Activated CD4-positive, alpha-beta T cell treated with anti-CD3 and anti-CD28 coated beads for 4 hours (primary cell): ENCODE measurements around the gene KAT6B.
"Not testable (repeated sequence)": the region's sequence is repeated elsewhere in the genome, so short reads cannot be mapped to it uniquely, and the experiment has no call there.

ENCODE experiments used
- DNase-seq, 2 donors: peaks; one replicate each; pipeline ENCODE4 v3.0.0-alpha.2; 2020

KAT6B gene

DNA sequence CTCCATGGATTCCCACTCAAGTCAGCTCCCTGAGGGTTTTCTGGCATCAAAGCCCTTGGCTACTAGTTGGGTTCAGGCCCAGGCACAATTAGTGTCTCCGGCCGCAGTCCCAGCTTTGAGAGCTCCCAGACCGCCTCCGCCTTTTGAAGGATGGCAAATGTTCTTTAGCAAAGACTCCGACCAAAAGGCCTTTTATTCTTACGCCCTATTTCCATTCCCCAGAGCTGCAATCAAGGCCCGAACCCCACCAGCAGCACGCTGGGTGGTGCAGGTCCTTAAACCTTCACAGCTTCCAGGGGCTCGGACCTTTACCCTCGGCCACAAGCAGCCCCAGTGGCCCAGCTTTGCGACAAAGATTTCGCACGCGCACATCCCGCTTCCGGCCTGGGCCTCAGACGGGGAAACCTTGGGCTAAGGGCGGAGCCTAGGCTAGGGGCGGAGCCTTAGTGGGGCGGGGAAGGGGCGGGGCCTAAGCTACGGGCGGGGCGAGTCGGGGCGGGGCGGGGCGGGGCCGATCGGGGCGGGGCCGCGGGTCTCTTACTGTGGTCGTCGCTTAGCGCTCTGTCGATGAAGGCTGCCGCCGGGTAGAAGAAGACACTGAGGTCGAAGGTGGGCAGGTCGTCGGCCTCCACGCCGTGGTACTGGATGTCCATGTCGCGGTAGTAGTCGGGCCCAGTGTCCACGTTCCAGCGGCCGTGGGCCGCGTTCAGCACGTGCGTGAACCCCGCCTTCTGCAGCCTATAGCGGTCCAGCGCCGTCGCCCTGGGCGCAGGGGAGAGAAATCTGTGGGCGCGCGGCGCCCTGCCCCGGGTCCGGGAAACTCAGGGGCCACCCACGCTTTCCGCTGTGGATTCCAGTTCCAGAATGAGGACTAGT lies 217.1 kb downstream of the KAT6B start:
- peak in 1 of 2 donors; percentile 31 for DNase-seq

DNA sequence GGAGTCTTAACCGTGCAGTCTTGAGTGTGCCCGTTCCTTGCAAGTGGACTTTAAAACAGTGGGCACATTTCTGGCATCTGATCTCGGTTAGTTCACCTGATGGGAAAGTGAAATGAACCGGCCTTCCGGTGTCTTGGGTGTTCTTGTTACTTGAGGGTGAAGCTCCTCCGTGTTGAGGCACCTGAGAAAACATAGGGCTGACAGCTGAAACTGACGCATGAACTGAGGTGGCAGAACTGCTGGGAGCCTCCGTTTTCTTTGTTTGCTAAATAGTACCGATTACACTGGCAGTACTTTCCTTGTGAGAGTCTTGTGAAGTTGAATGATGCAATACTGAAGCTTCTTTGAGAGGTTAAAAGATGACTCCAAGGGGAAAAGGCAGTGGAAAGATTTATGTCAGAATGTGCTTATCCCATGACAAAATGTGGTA lies 222.3 kb downstream of the KAT6B start:
- no peak for DNase-seq

DNA sequence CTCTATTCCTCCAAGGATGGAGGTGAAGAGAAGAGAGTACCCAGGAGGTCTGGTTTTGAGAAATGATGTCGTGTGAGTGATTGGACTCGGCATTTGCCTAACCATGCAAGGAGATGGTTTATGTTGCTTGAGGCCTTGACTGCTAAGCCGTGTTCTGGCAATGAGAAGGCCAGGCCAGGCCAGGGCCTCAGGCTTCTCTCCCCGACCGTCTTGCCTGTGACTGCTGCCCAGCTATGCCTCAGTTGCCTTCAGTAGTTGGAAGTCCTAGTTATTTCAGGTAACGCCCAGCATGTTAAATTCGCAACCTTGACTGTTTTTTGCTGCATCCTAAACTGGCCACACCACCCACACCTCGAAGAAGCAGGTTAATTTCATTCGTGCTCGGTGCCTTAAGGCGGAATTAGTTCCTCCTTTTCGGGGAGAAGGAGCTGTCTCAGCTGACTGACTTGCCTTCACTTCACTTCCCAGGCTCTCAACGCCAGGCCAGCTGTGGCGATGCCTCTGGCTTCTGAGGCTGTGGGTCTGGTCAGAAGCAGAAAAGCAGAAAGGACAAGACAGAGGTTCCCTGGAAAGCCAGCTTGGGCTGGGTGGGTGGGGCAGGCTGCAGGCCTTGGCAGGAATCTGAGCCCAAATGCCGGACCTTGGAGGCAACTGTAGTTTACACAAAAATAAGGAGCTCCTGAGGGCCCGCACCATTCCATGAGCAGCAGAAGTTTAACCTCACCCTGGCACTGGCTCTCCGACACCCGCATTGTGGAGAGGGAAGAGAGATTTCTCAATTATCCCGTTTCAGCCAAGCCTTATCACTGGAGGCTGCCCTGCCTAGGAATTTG lies 223.1 kb downstream of the KAT6B start:
- no peak for DNase-seq

- no peak for DNase-seq
These were observed 223.9 kb downstream of the KAT6B start for GRCh38 chr10:75050149-75050919.

DNA sequence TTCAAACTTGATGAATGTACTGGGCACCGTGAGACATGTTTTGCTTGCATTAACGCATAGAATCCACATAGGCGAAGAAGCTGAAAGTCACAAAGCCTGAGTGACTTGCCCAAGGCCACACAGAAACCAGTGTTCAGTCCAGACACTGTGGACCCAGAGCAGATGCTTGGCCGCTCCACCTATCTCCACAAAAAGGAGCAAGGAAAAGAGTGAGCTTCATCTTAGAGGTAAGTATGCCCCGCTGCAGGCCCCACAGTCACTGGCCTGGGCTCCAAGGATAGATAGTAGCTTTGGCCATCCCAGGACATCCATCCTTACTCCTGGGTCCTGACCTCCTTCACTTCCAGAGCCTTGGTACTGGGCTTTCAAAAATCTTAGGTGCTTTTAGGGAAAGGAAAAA lies 224.9 kb downstream of the KAT6B start:
- no peak for DNase-seq

DNA sequence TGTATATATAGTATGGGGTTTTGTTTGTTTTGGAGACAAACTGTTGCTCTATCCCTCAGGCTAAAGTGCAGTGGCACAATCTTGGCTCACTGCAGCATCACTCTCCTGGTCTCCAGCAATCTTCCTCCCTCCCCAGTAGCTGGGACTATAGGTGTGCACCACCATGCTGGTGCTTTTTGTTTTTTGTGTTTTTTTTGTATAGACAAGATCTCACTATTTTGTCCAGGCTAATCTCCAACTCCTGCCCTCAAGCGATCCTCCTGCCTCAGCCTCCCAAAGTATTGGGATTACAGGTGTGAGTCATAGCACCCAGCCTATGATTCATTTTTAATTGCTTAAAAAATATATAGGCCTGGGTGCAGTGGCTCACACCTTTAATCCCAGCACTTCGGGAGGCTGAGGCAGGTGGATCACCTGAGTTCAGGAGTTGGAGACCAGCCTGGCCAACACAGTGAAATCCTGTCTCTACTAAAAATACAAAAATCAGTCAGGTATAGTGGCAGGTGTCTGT lies 229.6 kb downstream of the KAT6B start:
- DNase-seq: not testable (repeated sequence)

GRCh38 chr10:75057680-75058079 lies 231.3 kb downstream of the KAT6B start:
- DNase-seq: no peak

GRCh38 chr10:75058161-75058560 lies 231.8 kb downstream of the KAT6B start:
- no peak for DNase-seq

DNA sequence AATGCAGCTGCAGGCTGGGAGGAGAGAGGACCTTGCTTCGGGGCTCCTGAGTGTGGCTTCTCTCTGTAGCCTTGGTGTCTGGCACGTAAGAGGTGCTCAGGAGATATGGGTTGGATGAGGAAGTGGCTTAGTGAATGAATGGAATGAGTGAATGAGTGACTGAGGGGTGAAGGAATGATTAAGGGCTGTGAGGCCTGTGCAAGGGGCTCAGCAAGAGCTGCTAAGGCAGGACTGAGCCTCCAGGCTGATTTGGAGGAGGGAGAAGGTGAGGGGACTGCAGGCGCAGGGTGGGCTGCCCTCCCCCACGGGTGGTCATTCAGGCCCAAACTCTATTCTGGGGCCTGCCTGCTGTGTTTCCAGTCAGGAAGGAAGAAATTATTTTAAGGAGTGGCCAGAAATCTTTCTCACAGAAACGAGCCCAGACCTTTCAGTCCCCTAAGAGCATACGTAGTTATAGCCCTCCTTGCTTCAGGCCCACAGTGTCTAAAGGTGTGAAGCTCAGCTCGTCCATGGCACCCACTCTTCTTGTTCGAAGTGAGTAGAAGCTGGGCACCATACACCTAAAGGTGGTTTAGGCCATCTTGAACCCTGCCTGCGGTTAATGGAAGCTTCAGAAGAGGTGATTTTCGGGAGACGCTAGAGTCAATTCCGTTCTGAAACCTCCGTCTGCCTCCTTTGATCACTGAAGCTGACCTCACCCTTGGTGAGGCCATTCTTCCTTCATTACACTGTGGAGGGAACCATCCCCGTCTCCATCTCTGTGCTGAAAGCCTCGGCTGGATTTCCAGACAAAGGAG lies 235.5 kb downstream of the KAT6B start:
- no peak for DNase-seq

GRCh38 chr10:75062506-75063299 lies 236.3 kb downstream of the KAT6B start:
- no peak for DNase-seq

DNA sequence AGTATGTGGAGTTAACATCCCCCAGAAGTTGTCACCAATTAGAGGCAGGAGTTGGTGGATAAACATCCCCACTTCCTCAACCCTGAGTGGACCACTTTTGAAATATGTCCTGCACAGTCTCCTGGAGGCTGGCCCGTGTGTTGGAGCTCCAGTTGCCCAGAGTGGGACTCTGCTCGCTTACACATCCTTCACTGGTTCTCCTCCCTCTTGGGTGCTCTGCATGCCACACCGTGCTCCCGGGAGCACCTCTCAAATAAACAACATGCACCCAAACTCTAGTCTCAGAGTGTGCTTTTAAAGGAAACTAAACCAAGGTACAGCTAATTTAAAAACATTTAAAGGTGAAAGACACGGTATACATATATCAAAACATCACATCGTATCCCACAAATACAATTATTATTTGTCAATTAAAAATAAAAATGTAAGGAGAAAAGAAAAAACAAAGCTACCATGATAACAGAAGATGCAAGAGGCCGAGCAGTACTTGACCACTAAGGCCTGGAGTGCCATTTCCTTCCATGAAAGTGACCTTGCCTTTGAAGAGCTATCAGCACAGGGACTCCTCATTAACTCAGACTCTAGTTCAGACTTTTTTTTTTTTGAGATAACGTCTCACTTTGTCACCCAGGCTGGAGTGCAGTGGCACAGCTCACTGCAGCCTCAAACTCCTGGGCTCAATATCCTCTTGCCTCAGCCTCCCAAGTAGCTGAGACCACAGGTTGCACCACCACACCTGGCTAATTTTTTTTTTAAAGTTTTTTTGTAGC lies 237.2 kb downstream of the KAT6B start:
- no peak for DNase-seq

DNA sequence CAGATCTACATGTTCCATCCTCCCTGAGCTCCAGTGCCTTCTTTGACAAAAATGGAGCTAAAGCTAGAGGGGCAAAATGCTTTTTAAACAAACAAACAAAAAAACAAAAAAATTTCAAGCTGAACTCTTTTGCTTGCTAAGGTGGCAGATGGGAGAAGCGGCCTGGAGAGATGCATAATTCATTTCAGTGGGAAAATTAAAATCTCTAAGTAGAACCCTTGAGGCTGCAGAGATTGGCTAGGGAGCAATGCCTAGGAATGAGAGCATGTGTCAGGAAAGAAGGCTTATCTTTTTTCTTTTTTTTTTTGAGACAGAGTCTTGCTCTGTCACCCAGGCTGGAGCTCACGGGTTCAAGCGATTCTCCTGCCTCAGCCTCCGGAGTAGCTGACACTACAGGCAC lies 238.7 kb downstream of the KAT6B start:
- DNase-seq: no peak

GRCh38 chr10:75066271-75066670 lies 239.9 kb downstream of the KAT6B start:
- no peak for DNase-seq

GRCh38 chr10:75067272-75067671 lies 240.9 kb downstream of the KAT6B start:
- DNase-seq: no peak

DNA sequence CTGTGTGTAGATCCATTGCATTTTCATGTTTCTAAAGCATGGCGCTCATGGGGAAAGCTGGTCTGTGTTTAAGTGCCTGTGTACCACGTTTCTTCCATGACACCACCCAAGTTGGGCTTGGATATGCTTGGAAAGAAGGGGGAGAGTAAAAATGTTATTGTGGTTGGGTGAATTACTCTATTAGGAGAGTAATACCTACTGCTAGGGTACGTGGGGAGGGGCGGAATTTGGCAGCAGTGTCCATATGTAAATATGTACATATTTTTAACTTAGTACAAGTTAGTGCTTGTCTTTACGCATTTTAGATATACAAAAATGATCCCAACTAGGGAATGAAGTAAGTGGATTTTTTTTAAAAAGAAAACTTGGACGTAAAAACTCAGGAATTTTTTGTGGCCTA lies 242.1 kb downstream of the KAT6B start:
- no peak for DNase-seq

DNA sequence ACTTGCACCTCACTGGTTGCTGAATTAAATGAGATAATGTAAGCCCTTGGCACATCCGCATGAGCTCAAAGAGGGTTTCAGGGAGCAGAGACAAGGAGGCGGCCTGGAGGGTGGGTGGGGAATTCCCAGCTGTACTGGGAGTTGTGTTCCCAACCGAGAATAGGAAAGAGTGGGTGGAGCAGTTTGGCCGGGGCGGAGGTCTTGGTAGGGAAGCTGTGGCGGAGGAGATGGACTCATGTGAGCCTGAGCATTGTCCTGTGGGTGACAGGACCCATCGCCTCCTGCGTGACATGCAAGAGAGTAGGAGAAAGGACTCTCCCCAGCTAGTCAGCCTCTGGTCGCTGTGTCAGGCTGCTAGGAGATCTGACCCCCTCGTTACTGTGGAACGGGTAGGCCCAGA lies 244.1 kb downstream of the KAT6B start:
- DNase-seq: no peak

GRCh38 chr10:75070961-75071428 lies 244.6 kb downstream of the KAT6B start:
- DNase-seq: no peak

- no peak for DNase-seq
These were observed 245.4 kb downstream of the KAT6B start for GRCh38 chr10:75071756-75072155.

DNA sequence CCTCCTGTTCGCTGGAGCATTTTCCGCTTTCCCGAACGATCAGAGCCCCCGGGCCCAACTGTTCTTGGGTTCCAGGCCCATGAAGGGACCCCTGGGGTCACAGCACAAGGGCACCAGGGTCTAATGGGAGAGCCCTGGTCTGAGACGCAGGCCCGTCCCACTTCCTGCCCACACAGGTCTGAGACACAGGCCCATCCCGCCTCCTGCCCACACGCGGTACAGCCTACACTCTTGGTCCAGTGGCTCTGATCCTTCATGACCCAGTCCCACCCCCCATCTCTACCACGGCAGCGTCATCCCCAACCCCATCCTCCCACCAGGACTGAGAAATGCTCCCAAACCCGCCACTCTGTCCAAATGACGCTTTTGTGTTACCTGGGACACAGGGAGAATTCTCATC lies 246.3 kb downstream of the KAT6B start:
- DNase-seq: no peak

GRCh38 chr10:75073442-75073841 lies 247.0 kb downstream of the KAT6B start:
- DNase-seq: no peak
